Measurements from ENCODE around the gene SH3BP5. TPM values are rescaled to one million over a fixed set of nuclear protein-coding genes. Genes with fewer than 3 reads are reported as not detected.
"Not testable (repeated sequence)": the region's sequence is repeated elsewhere in the genome, so short reads cannot be mapped to it uniquely, and the experiment has no call there.

SH3BP5 gene
- polyA plus RNA-seq, 1 experiment = 30.9 TPM

DNA sequence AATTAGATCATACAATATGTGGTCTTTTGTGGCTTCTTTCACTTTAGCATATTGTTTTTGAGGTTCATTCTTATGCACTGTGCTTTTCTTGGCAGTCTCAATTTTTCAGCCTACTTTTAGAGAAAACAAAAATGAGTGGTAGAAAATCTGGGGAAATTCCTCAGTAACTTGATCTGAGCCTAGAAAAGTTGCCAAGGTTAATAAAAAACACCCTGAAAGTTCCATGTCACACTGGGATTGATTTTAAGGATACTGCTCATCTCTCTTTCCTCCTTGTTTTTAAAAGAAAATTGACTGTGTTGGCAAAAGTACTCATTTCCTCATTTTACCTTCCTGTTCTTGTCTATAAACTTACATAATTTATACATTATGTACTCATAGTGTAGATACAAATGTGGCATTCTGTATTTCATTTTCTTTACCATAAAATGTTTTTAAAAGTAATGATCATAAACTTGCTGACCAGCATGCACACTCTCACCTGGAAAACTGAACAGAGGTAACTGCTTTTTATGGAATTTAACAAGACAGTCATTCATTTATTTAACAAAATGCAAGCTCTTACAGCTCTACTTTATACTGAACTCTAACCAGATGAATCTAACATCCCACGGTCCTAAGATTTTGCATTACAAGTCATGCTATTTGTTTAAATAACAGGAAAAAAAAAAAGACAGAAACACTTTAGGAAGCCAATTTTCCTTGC lies 28.6 kb upstream of the SH3BP5 start:
- no peaks in the 10 kb centered on the region for H3K36me3 ChIP-seq (ENCODE audit: control insufficient read depth, insufficient read depth, low read length)
- TF ChIP-seq, protein P1, sequence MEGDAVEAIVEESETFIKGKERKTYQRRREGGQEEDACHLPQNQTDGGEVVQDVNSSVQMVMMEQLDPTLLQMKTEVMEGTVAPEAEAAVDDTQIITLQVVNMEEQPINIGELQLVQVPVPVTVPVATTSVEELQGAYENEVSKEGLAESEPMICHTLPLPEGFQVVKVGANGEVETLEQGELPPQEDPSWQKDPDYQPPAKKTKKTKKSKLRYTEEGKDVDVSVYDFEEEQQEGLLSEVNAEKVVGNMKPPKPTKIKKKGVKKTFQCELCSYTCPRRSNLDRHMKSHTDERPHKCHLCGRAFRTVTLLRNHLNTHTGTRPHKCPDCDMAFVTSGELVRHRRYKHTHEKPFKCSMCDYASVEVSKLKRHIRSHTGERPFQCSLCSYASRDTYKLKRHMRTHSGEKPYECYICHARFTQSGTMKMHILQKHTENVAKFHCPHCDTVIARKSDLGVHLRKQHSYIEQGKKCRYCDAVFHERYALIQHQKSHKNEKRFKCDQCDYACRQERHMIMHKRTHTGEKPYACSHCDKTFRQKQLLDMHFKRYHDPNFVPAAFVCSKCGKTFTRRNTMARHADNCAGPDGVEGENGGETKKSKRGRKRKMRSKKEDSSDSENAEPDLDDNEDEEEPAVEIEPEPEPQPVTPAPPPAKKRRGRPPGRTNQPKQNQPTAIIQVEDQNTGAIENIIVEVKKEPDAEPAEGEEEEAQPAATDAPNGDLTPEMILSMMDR (IDR thresholded peaks at IDR 0.05; ENCODE audit: insufficient read depth, low read depth, low read length) = no peak
- CTCF ChIA-PET = interaction anchor here (0.8 to 1.0 kb wide), 2 partner anchors 17 to 44 kb away, joined by 3 read pairs; no protein-coding TSS in a partner anchor
- H3K27me3 ChIP-seq (ENCODE audit: control insufficient read depth, insufficient read depth, low read length) = no peaks in the 10 kb centered on the region
- no peak overlapping the region for H3K4me3 ChIP-seq (ENCODE audit: low read depth, low read length)
- POLR2A ChIA-PET = interaction anchor here (0.6 to 0.7 kb wide), 2 partner anchors 37 to 155 kb away, joined by 3 to 5 read pairs; no protein-coding TSS in a partner anchor
- DNase-seq (ENCODE audit: low read depth) = no peak

DNA sequence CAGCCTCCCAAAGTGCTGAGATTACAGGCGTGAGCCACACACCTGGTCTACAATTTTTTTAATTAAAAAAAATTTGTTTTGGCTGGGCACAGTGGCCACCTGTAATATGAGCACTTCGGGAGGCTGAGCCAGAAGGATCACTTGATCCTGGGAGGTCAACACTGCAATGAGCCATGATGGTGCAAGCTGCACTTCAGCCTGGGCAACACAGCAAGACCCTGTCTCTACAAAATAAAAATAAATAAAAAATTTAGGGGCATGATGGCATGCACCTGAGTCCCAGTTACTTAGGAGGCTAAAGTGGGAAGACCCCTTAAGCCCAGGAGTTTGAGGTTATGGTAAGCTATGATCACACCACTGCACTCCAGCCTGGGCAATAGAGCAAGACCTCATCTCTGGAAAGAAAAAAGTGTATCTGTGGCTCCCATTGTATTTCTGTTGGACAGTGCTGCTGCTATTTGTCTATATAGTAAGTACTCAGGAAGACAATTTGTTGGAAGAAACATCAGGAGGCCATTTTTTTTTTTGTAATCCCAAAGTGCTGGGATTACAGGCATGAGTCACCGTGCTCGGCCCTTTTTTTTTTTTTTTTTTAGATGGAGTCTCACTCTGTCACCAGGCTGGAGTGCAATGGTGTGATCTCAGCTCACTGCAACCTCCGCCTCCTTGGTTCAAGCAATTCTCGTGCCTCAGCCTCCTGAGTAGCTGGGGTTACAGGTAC lies 27.5 kb upstream of the SH3BP5 start:
- POLR2A ChIA-PET = no interaction called here
- H3K36me3 ChIP-seq (ENCODE audit: control insufficient read depth, insufficient read depth, low read length) = no peaks in the 10 kb centered on the region
- H3K27me3 ChIP-seq (ENCODE audit: control insufficient read depth, insufficient read depth, low read length) = no peaks in the 10 kb centered on the region
- H3K4me3 ChIP-seq (ENCODE audit: low read depth, low read length) = no peak overlapping the region
- no peak for DNase-seq (ENCODE audit: low read depth)
- CTCF ChIA-PET = interaction anchor here (0.7 kb wide), 1 partner anchor 84 kb away, joined by 4 read pairs; no protein-coding TSS in a partner anchor
- TF ChIP-seq, protein P1 (IDR thresholded peaks at IDR 0.05; ENCODE audit: insufficient read depth, low read depth, low read length) = no peak

DNA sequence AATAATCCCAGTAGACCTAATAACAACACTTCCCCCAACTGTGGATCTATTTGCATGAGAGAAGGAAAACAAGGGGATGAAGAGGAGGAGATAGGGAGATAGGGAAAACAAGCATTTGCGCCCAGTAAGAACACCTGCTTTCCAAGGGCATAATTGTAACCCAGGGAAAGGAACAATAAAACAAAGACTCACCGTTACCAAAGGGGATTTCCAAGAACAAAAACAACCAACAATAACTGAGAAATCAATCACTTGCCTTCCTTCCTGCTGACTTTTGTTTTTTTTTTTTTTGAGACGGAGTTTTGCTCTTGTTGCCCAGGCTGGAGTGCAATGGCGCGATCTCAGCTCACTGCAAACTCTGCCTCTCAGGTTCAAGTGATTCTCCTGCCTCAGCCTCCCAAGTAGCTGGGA lies 24.3 kb upstream of the SH3BP5 start:
- POLR2A ChIA-PET = not testable (repeated sequence)

DNA sequence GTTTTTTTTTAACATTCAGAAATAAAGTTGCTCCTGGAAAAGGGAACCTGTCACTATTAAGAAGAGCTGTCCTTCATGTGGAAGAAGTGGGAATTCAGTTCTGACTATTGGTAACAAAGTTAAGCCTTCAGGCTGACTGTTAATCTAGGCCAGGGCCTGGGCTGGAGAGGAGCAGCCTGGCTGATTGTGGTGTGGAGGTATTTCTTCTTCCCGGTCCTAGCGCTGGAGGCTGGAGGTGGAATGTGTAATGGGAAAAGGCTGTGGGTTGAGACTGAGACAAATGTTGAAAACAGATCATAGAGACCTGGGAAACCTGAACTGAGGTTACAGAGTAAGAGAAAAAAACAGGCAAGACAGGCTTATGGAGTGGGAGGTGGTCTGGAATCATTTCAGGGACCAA lies 23.8 kb upstream of the SH3BP5 start:
- POLR2A ChIA-PET = no interaction called here
- TF ChIP-seq, protein P1 (IDR thresholded peaks at IDR 0.05; ENCODE audit: insufficient read depth, low read depth, low read length) = no peak
- Histone ChIP-seq H3K27me3 (ENCODE audit: control insufficient read depth, insufficient read depth, low read length) (no peaks in the 10 kb centered on the region), H3K36me3 (ENCODE audit: control insufficient read depth, insufficient read depth, low read length) (no peaks in the 10 kb centered on the region), H3K4me3 (ENCODE audit: low read depth, low read length) (no peak overlapping the region)
- CTCF ChIA-PET = interaction anchor here (1.3 to 1.7 kb wide), 3 partner anchors 15 to 88 kb away, joined by 3 to 8 read pairs (median 3); partner anchors contain the start of gene SH3BP5
- DNase-seq (ENCODE audit: low read depth) = no peak

More for the DNA sequence above, 24.3 kb upstream of the SH3BP5 start:
- CTCF ChIA-PET; H3K4me3 ChIP-seq (ENCODE audit: low read depth, low read length); H3K27me3 ChIP-seq (ENCODE audit: control insufficient read depth, insufficient read depth, low read length); H3K36me3 ChIP-seq (ENCODE audit: control insufficient read depth, insufficient read depth, low read length); DNase-seq (ENCODE audit: low read depth): not testable (repeated sequence)

DNA sequence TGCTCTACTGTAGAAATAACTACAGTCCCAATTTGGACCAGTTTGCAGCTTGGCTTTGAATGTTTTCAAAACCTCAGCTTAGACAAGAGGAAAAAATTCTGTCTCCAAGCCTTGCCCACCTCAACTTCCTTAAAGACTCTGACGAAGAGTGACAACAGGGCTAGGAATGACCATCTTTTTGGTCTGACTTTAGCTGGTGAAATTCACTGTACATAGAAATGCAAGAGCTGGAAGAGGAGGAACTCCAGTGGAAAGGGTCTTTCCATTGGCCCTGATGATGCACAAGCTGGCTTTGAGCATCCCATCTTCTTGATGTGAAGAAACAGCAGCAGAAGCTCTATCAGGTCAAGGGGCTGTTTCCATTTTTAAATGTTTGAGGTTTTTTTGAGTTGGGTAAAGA lies 22.7 kb upstream of the SH3BP5 start:
- TF ChIP-seq, protein P1 (IDR thresholded peaks at IDR 0.05; ENCODE audit: insufficient read depth, low read depth, low read length) = no peak
- no peak for DNase-seq (ENCODE audit: low read depth)
- Histone ChIP-seq H3K36me3 (ENCODE audit: control insufficient read depth, insufficient read depth, low read length) (no peaks in the 10 kb centered on the region), H3K4me3 (ENCODE audit: low read depth, low read length) (no peak overlapping the region), H3K27me3 (ENCODE audit: control insufficient read depth, insufficient read depth, low read length) (no peaks in the 10 kb centered on the region)
- CTCF ChIA-PET = interaction anchor here (1.0 to 1.7 kb wide), 6 partner anchors 13 to 87 kb away, joined by 3 to 8 read pairs (median 4); partner anchors contain the start of gene SH3BP5
- POLR2A ChIA-PET = no interaction called here
